Measurements from ENCODE around the gene MDP1.
"Not testable (repeated sequence)": the region's sequence is repeated elsewhere in the genome, so short reads cannot be mapped to it uniquely, and the experiment has no call there.

MDP1 gene

DNA sequence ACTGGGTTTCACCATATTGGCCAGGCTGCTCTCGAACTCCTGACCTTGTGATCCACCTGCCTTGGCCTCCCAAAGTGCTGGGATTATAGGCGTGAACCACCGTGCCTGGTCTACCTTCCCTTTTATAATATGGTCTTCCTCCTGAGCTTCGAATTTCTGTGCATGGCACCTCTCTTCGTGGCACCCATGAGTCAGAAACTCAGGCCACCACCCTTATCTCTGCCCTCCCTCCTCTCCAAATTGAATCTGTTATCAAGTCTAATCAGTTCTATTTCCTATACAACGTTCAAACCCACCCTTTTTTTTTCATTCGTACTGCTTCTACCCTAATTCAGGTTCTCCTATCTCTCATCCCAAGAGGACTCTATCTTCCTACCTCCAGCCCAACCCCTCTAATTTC lies 31.6 kb upstream of the MDP1 start:
- Histone ChIP-seq H3K9me3 (no peaks in the 10 kb centered on the region), H3K4me3 (ENCODE audit: low read depth in 1 of 2, low read length in 1 of 2) (no peak overlapping the region), H3K27ac (no peak overlapping the region), H3K4me1 (ENCODE audit: control insufficient read depth in 1 of 2, insufficient read depth in 1 of 2, low read depth in 1 of 2, low read length in 1 of 2) (peaks cover 7 to 14% of the 10 kb centered on the region in 2 experiments), H3K27me3 (no peaks in the 10 kb centered on the region), H3K36me3 (peaks cover 2% of the 10 kb centered on the region)
- TF ChIP-seq, protein P1, sequence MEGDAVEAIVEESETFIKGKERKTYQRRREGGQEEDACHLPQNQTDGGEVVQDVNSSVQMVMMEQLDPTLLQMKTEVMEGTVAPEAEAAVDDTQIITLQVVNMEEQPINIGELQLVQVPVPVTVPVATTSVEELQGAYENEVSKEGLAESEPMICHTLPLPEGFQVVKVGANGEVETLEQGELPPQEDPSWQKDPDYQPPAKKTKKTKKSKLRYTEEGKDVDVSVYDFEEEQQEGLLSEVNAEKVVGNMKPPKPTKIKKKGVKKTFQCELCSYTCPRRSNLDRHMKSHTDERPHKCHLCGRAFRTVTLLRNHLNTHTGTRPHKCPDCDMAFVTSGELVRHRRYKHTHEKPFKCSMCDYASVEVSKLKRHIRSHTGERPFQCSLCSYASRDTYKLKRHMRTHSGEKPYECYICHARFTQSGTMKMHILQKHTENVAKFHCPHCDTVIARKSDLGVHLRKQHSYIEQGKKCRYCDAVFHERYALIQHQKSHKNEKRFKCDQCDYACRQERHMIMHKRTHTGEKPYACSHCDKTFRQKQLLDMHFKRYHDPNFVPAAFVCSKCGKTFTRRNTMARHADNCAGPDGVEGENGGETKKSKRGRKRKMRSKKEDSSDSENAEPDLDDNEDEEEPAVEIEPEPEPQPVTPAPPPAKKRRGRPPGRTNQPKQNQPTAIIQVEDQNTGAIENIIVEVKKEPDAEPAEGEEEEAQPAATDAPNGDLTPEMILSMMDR (IDR thresholded peaks at IDR 0.05): no peak

DNA sequence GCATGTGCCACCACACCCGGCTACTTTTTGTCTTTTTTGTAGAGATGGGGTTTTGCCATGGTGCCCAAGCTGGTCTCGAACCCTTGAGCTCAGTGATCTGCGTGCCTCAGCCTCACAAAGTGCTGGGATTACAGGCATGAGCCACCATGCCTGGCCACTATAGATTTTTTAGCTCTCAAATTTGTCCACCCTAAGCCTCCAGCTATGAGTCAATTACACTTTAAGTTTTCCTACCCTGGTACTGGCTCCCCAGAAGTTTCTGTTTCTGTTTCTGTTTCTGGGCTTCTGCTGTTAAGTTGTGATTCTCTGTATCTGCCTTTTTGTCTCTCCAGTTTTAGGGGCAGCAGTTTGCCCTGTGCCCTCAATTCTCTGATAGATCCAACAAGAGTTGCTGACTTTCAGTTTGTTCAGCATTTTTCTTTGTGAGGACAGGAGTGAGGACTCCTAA lies 30.9 kb upstream of the MDP1 start:
- no peak overlapping the region for H3K27ac ChIP-seq
- no peaks in the 10 kb centered on the region for H3K9me3 ChIP-seq
- TF ChIP-seq, protein P1 (IDR thresholded peaks at IDR 0.05): no peak
- no peaks in the 10 kb centered on the region for H3K27me3 ChIP-seq
- H3K36me3 ChIP-seq: no peaks in the 10 kb centered on the region
- peaks cover 10 to 16% of the 10 kb centered on the region in 2 experiments for H3K4me1 ChIP-seq (ENCODE audit: control insufficient read depth in 1 of 2, insufficient read depth in 1 of 2, low read depth in 1 of 2, low read length in 1 of 2)
- no peak overlapping the region for H3K4me3 ChIP-seq (ENCODE audit: low read depth in 1 of 2, low read length in 1 of 2)

DNA sequence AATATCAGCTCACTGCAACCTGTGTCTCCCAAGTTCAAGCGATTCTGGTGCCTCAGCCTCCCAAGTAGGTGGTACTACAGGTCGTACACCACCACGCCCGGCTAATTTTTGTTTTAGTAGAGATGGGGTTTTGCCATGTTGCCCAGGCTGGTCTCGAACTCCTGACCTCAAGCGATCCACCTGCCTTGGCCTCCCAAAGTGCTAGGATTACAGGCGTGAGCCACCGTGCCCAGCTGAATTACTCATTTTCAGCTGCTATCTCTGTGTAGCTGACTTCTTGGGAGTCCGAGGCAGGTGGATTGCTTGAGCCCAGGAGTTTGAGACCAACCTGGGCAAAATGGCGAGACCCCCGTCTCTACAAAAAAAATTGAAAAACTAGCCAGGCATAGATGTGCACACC lies 29.5 kb upstream of the MDP1 start:
- H3K9me3 ChIP-seq; H3K27ac ChIP-seq; H3K27me3 ChIP-seq; H3K36me3 ChIP-seq; H3K4me3 ChIP-seq (ENCODE audit: low read depth in 1 of 2, low read length in 1 of 2): not testable (repeated sequence)
- H3K4me1 ChIP-seq (ENCODE audit: control insufficient read depth in 1 of 2, insufficient read depth in 1 of 2, low read depth in 1 of 2, low read length in 1 of 2): peaks cover 25 to 30% of the 10 kb centered on the region in 2 experiments

DNA sequence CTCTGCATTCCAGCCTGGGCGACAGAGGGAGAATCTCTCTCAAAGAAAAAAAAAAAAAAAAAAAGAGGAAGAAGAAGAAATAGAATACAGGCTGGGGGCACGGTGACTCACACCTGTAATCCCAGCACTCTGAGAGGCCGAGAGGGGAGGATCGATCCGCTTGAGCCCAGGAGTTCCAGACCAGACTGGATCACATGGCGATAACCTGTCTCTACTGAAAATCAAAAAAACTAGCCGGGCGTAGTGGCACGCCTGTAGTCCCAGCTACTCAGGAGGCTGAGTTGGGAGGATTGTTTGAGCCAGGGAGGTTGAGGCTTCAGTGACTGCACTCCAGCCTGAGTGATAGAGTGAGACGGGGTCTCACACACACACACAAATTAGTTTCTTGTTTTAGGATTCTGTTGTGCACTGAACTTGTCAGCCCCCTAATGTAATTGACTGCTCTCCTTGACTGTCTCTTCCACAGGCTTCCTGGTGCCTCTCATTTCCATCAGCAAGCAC lies 27.5 kb upstream of the MDP1 start:
- no peaks in the 10 kb centered on the region for H3K9me3 ChIP-seq
- H3K27me3 ChIP-seq: no peaks in the 10 kb centered on the region
- peak overlapping the region; percentile 100 for H3K27ac ChIP-seq
- TF ChIP-seq, protein P1 (IDR thresholded peaks at IDR 0.05): no peak
- peaks cover 29% of the 10 kb centered on the region for H3K36me3 ChIP-seq
- peak overlapping the region; percentile 71 to 81 for H3K4me3 ChIP-seq (ENCODE audit: low read depth in 1 of 2, low read length in 1 of 2)
- H3K4me1 ChIP-seq (ENCODE audit: control insufficient read depth in 1 of 2, insufficient read depth in 1 of 2, low read depth in 1 of 2, low read length in 1 of 2): peaks cover 44 to 50% of the 10 kb centered on the region in 2 experiments

DNA sequence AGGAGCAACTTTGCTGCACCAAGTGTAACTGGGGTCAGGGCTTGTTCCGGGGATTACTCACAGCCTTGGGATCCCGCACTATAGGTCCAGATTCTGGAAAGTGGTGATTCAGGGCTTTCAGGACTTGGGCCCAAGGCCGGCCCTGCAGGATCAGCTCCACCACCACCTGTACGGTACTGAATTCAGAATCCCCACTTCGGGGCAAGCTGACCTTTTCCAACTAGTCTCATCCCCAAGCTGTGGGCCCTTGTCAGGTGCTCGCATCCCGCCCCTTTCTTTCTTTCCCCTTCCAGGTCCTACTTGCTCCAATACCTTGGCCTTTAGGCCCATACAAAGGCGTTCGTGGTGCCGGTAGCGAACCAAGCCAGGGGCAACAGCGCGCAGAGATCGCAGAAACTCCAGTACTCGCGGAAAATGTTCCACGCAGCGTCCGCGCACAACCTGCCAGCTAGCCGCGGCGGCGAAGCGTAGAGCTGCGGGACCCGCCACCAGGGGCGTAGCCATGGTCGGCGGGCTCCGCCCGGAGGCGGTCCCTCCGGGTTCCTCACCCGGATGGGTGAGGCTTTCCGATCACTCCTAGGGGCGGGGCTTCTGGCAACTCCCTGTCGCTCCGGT lies 26.1 kb upstream of the MDP1 start:
- Histone ChIP-seq H3K27ac (peak overlapping the region; percentile 100), H3K4me3 (ENCODE audit: low read depth in 1 of 2, low read length in 1 of 2) (peak overlapping the region; percentile 71 to 81), H3K36me3 (peaks cover 44% of the 10 kb centered on the region), H3K9me3 (no peaks in the 10 kb centered on the region), H3K4me1 (ENCODE audit: control insufficient read depth in 1 of 2, insufficient read depth in 1 of 2, low read depth in 1 of 2, low read length in 1 of 2) (peaks cover 49 to 53% of the 10 kb centered on the region in 2 experiments), H3K27me3 (no peaks in the 10 kb centered on the region)
- TF ChIP-seq, protein P1 (IDR thresholded peaks at IDR 0.05): peak; percentile 83

DNA sequence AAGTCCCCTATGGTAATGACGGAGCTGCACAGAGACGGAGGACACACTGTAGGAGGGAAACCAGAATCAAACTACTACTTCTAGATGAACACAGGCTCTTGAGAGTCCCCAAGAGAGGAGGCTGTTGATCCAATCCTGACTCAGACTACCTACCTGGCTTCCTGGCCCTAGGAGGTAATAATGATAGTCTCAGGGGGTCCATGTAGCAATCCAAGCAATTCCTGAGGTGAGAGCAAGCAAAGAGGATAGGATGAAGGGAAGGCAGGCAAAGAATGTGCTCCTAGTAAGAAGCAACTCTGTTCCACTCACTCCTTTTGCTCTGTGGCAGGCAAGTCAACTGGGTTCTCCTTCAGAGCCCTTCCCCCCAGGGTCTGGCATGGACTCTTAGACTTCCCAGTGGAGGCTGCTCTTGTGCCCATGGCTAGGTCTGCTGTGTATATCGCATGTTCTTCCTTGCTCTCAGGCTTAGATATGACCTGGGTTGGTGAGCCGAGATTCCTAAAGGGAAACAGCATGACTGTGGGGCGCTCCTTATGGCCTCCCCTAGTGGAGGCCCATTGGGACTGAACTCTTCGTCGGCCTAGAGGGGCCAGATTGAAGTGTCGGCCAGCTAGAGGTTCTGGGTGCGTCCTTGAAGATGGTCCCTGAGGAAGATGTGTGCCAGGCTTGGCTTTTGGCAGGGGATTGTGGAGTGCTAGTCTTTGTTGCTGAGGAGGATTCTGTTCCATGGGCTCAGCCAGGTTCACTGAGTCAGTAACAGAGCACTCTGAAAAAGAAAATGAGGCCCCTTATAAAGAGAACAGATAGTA lies 24.4 kb upstream of the MDP1 start:
- peaks cover 60% of the 10 kb centered on the region for H3K36me3 ChIP-seq
- TF ChIP-seq, protein P1 (IDR thresholded peaks at IDR 0.05): no peak
- no peaks in the 10 kb centered on the region for H3K9me3 ChIP-seq
- peak overlapping the region; percentile 100 for H3K27ac ChIP-seq
- H3K27me3 ChIP-seq: no peaks in the 10 kb centered on the region
- H3K4me3 ChIP-seq (ENCODE audit: low read depth in 1 of 2, low read length in 1 of 2): peak overlapping the region; percentile 15 to 71
- peaks cover 49 to 57% of the 10 kb centered on the region in 2 experiments for H3K4me1 ChIP-seq (ENCODE audit: control insufficient read depth in 1 of 2, insufficient read depth in 1 of 2, low read depth in 1 of 2, low read length in 1 of 2)

All from neutrophil (primary cell).